DMS79 treated with DMSO at 0.1 percent for 48 hours (cell line): ENCODE results near the gene EGFLAM.

Experiments used
- DNase-seq: peaks from one replicate; lab custom pipeline; 2025; lab: John Stamatoyannopoulos, UW

Gene EGFLAM

DNA sequence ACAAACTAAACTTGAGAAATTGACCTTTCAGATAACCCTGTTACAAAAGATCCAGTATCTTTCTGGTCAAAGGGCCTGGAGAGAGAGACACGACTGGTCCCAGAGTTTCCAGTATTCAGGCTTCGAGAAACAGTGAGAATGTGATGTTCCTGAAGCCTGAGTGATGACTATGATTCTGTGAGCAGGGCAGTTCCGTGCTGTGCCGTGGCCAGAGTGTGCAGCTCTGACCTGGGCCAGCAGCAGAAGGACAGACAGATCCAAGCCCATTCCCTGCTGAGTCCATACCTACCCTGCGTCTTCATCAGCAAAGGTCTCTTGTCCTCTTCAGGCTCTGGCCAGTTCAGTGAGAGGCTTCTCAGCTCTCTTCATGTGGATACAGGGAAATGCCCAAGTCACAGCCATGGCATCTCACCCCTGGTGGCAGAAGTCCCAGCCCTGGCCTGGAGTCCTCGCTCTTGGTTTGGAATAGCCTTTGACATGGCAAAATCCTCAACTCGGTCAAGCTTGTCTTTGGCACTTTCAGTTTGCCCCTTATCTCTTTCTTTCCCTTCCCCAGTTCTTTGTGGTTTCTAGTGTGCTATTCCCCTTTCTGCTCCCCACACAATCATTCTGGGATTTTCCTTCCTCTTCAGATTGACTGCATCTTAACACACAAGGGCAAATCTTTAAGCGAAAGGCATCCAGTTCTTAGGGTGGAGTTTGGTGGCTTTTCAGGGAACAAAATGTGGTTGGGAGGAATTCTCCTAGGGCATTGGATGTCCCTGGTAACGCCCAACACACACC is 190.4 kb downstream of the EGFLAM start:
- no peak for DNase-seq

DNA sequence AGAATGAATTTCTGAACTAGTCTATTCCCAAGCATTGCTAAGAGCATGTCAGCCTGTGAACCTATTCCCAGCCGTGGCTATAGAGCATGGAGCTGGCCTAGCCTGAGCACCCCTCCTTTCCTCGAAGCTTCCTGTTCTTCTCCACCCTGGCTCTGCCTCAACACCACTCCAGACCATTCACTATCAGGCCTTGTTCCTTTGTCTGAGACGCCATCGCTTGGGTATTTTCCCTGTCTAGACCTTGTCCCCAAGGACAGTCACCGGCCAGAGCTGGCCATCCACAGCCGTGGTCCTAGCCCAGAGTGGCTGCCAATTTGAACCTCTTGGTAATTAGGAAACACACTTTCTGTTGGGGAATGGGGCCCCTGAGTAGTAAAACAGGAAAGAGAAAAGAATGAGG is 192.3 kb downstream of the EGFLAM start:
- no peak for DNase-seq

DNA sequence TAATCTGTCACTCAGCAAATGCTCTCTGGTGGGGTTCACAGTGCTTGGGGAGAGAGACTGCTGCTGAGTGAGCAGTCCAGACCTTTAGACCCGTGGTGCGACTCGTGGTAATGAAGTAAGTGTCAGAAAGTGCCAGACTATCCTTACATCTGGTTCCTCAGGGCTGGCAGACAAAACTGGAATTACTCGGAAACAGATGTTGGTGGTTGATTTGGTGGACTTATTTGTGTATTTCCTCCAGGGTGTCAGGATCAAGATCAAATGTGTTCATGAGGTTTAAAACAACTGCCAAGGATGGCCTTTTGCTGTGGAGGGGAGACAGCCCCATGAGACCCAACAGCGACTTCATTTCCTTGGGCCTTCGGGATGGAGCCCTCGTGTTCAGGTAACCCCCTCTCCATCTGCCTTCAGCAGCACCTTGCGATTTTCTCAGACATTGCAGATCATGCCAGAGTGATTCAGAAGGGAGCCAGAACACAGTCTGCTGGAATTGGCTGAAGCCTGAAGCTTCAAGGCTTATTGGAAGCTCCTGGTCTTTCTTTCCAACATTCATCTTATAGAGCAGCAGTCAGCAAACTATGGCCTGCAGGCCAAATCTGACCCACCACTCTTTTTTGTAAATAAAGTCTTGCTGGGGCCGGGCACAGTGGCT is 192.8 kb downstream of the EGFLAM start:
- no peak for DNase-seq

DNA sequence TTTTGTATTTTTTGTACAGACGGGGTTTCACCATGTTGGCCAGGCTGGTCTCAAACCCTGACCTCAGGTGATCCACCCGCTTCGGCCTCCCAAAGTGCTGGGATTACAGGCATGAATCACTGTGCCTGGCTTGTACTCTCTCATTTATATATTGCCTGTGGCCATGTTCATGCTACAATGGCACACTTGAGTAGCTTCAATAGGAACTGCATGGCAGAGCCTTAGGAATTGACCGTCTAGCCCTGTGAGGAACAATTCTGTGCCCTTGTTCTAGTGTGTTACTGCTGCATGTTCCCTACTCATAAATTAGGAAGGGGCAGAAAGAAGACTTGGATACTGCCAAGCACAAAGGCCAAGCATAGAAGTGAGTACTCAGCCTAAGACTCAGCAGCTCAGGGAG is 193.8 kb downstream of the EGFLAM start:
- no peak for DNase-seq

DNA sequence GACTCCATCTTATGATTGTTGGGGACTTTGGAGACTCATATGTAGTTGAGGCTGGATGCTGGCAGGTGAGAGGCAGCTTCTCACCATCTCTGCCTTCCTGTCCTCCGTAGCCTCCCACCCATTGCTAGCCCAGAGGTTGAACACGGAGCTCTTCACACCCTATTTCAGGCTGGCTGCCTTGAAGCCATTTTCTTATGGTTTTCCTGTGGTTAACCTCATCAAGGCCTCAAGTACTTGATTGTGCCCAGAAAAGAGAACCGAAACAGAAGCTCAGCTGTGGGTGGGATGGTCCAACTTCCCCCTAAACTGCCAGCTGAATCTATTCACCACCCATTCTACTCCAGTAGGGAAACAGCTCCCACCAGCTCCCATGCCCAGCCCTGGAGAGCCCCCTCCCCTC is 195.1 kb downstream of the EGFLAM start:
- DNase-seq, result no peak

DNA sequence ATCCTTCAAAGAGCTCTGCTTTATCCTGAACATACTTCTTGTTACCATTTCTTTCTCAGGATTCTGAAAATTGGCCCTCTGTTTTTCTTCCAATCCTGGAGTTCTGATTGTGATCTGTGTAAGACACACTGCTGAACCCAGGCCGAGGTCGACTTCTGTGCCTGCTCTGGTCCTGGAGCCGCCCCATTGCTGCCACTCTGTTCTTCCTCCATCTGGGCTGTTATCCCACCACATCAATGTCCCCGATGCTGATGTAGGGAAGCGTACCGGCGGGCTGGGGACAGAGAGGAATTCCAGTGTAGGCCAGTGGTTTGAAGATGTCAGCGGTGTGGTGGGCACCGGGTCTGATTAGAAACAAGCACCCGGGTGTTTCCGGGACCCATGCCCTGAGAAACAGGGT is 195.6 kb downstream of the EGFLAM start:
- no peak for DNase-seq

DNA sequence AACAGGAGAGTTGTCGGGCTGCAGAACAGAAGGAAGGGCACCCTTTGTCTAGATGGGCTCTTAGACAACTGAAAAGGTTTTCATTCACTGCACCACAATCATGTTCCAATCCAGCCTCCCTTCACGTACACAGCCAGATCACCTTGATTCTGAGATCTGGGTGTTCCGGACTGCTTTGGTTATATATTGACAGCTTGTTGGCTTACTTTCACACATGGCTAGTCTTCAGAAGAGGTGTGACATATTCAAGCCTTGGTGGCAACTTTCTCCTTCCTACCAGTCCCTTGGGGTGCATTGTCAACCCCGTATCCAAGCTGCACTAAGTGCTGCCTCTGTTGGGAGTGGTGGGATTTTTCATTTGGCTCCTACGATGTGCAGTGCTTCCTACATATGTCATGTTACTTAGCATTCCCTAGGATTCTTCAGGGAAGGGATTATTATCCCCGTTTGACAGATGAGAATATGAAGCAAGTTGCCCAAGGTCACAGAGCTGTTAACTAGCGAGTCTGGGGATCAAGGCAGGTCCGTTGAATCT is 197.5 kb downstream of the EGFLAM start:
- DNase-seq, result no peak

DNA sequence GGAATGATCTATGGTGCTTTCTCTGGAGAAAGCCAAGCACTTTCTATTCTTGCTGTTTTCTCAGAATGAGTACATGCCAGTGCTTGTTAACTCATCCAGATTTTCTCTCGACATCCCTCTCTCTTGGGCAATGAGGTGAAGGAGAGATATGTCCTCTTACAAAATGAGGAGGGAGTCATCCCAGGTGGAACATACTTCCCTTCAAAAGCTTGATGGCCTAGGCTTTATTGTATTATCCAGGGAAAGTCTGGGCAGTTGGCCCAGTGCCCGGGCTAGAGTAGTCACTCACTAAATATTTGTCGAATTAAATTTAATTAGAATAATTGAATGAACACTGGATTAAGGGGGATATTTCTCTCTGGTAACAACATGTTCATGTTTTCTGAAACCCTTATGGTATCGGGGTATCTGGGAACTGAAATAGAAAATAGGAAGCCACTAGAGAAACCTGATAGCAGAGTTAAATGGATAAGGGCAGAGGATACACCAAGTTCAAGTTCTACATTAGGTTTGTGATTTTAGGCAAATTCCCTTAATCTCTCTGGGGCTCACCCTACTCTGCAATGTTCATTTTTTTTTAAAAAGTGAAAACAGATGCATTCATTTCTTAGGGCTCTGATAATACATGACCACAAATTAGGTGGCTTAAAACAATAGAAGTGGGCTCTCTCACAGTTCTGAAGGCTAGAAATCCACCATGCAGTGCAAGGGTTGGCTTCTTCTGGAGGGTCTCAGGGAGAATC is 198.5 kb downstream of the EGFLAM start:
- no peak for DNase-seq

DNA sequence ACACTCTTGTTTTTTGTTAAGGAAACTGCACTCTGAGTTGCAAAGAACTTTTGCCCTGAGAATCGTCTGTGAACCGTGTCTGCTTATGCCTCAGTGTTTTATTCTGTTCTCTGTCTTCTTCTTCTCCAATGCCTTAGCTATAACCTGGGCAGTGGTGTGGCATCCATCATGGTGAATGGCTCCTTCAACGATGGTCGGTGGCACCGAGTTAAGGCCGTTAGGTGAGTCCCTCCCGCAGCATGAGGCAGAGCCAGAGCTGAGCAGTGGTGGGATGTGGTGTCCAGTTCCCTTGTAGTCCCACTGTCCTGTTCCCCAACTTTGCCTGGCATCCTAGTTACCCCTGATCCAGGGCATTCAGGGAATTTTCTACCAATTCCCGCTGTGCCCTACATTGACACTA is 199.8 kb downstream of the EGFLAM start:
- DNase-seq, result no peak

DNA sequence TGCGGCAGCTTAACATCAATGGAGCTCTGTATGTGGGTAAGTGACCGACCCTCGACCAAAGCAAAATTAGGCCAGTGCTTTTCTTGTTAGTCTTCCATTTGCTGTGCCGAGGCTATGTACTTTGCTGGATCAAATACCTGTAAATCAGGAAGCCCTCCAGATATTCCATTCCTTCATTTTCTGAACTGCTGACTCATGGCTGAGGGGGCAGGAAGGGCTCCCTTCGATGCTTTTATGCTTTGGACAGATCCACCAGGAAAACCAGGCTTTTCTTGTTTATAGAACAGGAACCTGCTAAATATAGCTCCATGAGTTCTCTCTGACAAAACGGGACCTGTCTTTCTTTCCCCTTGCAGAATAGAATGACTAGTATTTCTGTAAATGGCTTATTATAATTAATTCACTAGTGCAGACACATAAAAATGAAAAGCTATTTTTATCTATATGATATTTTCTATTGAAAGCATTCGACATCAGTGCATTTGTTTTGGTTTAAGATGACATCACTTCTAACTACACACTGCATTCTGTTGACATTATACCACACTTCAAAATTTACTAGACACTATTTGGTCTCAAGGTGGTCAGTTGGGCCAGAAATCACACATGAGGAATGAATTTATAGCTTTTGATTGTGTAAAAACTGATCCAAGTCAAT is 204.7 kb downstream of the EGFLAM start:
- DNase-seq, result no peak

DNA sequence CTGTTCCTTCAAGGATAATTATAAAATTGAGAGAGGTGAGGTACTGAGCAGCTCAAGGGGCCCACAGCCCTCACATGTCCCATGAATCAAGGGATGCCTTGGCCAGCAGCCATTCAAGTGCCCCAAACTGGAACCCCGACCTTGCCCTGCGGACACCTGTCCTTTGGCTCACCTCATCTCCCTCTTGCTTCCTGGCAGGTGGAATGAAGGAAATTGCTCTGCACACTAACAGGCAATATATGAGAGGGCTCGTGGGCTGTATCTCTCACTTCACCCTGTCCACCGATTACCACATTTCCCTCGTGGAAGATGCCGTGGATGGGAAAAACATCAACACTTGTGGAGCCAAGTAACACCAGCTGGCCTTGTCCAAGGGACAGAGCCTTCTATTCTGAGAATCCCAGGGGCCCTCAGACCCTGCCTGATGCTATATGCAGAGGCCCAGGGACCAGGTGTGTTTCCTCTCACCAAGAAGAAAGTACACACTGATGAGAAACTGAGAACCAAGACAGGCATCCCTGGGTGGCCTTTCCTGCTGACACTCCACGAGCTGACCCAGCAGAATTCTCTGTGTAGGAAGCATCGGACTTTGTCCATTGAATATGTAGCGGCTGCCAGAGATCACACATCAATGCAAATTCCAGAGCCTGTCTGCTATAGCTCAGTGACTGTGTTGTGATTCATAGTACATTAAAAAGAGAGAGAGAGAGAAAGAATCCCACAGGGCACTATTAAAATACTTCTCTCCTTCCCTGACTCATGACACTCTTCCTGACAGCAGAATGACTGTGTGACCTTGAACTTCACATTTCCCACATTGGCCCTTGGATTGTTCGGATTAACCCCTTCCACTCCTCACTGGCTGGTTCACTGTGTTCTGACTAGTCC is 205.5 kb downstream of the EGFLAM start:
- DNase-seq, result no peak

DNA sequence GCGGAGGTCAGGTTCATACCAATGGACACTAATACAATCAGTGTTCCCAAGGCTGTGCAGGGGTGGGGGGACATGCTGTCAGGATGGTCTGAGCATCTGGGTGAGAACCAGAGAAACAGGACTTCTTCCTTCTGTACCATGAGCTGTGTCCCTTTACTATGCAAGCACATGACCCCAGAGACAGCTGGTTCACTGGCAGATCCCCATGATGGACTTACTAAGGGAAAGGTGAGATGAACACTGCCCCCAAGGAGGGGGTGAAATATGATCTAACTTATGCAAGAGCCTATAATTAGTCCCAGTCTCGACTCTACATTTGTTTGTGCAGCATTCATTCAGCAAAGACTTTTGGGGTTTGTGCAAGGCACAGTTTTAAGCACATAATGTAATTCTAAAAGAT is 206.7 kb downstream of the EGFLAM start:
- no peak for DNase-seq

DNA sequence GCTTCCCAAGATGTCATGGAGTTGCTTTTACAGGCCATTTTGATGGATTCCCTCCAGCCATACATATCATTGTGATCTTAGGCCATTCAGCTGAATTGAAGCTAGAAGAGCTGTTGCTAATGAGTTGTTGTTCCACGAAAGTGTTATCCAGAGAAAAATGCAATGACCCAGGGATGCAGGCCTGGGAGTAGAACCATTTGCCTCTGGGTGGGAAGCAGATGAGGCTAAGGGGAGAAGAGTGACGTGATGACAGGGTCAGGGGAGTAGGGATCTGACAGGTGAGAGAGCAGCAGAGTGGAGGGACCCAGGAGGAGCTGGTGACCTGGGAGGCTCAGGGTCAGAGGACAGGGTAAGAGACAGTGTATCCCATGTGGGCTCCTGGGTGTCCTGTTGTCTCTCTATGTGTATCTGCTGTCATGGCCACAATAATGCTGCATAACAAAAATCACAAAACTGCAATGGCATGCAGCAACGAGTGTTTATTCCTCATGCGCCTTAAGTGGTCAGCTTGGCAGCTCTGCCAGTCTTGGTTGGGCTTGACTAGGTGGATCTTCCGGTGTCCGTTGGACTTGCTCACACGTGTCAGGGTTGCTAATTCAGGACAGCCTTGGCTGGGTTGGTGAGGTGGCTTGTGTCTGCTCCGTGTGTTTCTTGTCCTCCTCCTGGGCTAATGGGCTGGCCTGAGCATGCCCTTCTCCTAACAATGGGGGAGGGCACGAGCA is 207.5 kb downstream of the EGFLAM start:
- DNase-seq, result no peak

DNA sequence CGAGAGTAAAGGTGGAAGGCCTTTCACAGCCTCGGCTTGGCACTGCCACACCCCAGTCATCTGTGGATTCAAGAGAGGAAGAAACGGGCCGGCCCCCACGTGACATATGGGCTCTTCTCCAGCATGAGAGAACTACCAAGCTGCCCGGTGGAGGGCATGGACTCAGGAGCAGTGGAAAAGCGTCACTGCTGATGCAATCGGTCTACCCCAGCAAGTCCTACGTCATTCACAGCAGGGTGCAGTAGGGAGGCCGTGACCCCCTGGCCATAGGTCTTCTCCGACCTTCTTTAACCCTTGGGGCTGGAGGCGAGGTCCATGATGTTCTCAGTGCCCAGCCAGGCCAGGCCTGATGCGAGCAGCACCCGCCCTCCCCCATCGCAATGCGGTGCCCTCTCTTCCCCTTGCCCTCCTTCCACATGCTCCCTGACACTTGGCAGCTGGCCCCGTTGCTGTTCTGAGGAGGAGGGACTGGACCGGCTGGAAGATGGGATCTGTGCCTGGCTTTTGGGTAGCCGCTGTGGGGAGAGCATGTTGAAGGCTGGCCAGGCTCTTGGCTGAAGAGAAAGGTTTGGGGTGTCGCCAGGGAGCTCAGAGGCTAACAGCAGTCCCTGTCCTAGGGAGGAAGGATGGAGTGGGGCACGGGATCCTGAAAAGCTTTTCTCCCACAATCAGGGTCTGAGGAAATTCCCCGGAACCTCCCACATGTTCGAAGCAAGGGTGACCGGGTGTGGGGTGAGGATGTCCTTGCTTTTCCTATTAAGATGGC is 208.2 kb downstream of the EGFLAM start:
- DNase-seq, result no peak

DNA sequence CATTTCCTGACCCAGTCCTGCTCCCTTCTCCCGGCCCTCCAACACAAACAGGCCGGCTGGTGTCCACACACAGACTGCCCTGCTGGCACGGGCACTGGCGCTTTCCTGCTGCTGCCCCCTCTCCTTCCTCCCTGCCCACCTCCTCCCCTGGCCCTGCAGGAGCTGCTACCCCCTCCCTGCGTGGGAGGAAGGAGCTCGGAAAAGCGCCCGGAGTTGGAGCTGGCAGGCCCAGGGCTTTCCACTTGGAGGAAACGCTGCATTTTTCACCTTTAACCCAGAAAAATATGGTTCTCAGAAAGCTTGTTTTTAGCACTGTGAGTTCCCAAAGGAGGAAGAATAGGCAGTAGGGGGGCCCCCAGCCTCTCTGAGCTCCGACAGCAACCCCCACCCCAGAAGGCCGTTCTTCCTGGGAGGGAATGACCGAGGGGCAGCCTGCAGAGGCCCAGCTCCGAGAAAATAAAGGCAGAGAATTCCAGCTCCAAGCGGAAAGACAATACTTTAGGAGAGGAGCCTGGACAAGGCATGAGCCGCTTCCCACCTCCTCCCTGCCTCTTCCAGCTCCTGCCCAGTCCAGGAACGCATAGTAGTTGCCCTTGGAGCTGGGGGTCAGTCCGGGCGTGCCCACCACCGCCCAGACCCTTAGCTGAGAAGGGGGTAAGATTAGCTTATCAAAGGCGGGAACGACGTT is 209.1 kb downstream of the EGFLAM start:
- DNase-seq, result no peak

DNA sequence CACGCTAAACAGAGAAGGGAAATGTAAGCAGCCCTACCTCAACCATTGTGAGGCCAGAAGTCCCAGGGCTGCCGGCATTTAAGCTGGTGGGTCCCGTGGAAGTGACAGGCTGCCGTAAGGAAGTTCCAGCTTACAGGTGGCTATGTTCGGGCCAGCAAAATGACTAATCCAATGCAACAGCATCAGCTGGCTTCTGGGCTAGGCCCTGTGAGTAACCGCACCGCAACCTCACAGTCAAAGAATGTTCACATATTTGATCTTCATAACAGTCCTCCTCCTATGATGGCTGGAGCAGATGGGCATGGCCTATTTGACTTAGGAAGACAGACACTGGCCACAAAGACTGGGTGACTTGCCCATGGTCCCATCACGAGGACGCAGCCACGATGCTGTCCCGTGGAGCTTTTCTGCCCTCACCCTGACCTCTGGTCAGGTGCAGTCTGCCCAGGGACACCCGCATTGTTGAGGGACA is 209.9 kb downstream of the EGFLAM start:
- DNase-seq, result no peak

DNA sequence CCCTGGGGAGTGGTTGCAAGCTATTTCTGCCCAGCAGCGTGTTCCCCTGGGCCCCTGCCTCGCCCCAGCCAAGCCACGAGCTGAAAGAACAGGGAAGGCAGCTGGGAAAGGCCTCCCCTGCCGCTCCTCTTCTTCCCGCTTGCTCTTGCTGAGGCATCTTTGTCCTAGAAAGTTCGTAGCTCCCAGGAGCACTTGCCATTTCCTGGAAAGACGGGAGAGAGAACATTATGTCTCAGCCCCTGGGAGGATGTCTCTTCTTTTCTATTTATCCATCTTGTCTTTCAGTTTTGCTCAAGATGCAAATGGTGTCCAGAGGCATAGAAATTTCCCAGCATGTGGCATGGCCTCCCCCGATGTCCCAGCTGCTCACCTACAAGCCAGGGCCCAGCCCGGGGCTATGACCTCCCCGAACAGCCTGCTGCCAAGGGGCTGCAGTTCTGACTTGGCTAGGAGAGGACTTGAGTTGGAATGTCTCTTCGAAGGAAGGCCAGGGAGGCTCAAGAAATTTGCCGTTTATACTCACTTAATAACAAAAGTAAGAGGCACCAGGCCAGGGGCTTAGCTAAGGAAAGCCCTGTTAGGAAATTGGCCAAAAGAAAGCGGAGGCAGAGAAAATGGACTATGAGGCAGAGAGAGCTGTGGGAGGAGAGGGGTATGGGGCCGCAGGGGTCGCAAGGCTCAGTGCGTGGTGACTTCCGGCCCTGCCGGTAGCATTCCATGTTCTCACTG is 210.8 kb downstream of the EGFLAM start:
- DNase-seq, result no peak

DNA sequence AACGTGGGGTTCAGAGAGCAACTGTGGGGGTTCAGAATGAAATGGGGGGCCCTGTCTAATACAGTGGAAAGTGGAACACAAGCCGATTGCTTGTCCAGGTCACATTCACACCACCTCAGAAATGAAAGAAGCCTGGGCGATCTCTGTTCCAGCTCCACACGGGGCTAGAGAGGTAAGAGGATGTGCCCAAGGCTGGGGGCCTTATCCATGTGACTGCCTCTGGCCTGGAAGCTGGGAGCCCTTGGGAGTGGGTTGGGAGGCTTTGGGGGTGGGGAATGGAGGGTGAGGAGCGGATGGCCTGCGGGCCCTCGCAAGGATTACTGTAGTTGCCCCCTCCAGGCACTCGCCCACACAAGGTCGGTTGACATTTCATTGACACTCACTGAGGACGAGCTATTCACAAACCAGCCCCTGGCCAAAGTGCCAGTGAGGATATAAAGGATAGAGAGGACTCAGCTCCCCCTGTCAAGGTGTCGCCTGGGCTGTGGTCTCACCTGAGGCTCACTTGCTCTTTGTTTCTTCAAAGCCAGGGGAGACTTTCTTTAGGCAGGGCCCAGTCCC is 211.4 kb downstream of the EGFLAM start:
- no peak for DNase-seq
